GM18508 (cell line): ENCODE results near the gene RNPEP.
"Not testable (repeated sequence)": the region's sequence is repeated elsewhere in the genome, so short reads cannot be mapped to it uniquely, and the experiment has no call there.

Source experiments
- ATAC-seq: cut with Tn5 transposase; IDR thresholded peaks from one replicate; pipeline ENCODE4 v1.9.1; 2021; ENCODE audit warnings: moderate number of reproducible peaks; ENCODE audit not compliant: insufficient read depth, unreplicated experiment

The RNPEP gene

GRCh38 chr1:201955729-201956143 lies 26.7 kb upstream of the RNPEP start:
- no peak for ATAC-seq

- ATAC-seq, result no peak
These were observed 24.1 kb upstream of the RNPEP start for GRCh38 chr1:201958348-201958747.

- ATAC-seq, result not testable (repeated sequence)
These were observed 20.1 kb upstream of the RNPEP start for GRCh38 chr1:201962382-201962781.

GRCh38 chr1:201964261-201964660 lies 18.2 kb upstream of the RNPEP start:
- ATAC-seq, result no peak

GRCh38 chr1:201966171-201966570 lies 16.3 kb upstream of the RNPEP start:
- ATAC-seq, result no peak

- ATAC-seq, result no peak
These were observed 14.1 kb upstream of the RNPEP start for GRCh38 chr1:201968202-201968925.

GRCh38 chr1:201970334-201971159 lies 11.9 kb upstream of the RNPEP start:
- no peak for ATAC-seq

- ATAC-seq, result no peak
These were observed 296 bp upstream of the RNPEP start for GRCh38 chr1:201982082-201982622.

- ATAC-seq, result no peak
These were observed 945 bp downstream of the RNPEP start for GRCh38 chr1:201983380-201983805.

- ATAC-seq, result no peak
These were observed 2.0 kb downstream of the RNPEP start for GRCh38 chr1:201984446-201984845.

GRCh38 chr1:201985355-201985754 lies 2.9 kb downstream of the RNPEP start:
- ATAC-seq, result no peak

- ATAC-seq, result no peak
These were observed 6.2 kb downstream of the RNPEP start for GRCh38 chr1:201988601-201989000.

GRCh38 chr1:201989354-201990128 lies 7.1 kb downstream of the RNPEP start:
- ATAC-seq, result no peak

GRCh38 chr1:201990427-201990826 lies 8.0 kb downstream of the RNPEP start:
- no peak for ATAC-seq

GRCh38 chr1:201999625-202000238 lies 17.3 kb downstream of the RNPEP start:
- ATAC-seq, result no peak

GRCh38 chr1:202002507-202002906 lies 20.1 kb downstream of the RNPEP start:
- no peak for ATAC-seq

- no peak for ATAC-seq
These were observed 22.3 kb downstream of the RNPEP start for GRCh38 chr1:202004711-202005110.

- ATAC-seq, result no peak
These were observed 23.5 kb downstream of the RNPEP start for GRCh38 chr1:202005958-202006357.

GRCh38 chr1:202007304-202007703 lies 24.9 kb downstream of the RNPEP start:
- ATAC-seq, result no peak

GRCh38 chr1:202007805-202008489 lies 25.5 kb downstream of the RNPEP start:
- ATAC-seq, result no peak
